ENCODE measurements around the gene PLPP7.
"Not testable (repeated sequence)": the region's sequence is repeated elsewhere in the genome, so short reads cannot be mapped to it uniquely, and the experiment has no call there.

The PLPP7 gene

DNA sequence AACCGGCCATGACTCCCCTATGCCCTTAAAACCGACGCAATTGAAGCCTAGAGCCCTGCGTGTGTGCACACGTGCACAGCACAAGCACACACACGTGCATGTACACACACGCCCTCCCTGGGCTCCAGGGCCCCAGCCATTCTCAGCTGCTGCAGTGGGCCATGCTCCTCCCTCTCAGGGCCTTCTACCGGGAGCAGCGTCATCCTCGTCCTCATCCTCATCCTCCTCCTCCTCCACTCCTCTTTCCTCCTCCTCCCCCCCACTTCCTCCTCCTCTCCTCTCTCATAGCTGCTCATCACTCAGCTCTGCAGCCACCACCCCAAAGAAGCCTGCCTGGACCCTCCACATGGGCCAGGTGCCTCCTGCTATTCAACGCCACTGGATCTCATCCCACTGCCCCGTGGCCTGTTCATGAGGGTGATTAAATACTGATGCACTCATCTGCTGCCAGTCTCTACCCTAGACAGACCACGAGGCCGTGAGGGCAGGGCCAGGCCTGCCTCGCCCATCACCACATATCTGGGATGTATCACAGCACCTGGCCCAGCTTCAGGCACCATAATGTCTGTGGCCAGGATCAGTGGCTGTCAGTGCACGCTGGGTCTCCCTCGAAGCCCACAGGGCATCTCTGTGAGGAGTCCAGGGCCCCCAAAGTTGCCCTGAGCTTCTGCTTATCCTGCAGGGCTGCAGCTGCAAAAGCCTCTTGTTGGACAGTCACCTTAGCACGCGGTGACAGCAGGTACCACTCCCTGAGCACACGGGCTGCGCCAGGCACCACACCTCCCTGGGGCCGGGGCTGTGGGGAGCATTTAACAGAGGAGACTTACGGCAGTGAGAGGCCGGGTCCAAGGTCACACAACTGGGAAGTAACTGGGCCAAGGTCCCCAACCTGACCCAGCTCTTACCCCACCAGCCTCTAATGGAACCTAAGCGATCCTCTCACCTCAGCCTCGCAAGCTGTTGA lies 23.0 kb upstream of the PLPP7 start:
- DNase-seq (ENCODE audit: low spot score): no peak

DNA sequence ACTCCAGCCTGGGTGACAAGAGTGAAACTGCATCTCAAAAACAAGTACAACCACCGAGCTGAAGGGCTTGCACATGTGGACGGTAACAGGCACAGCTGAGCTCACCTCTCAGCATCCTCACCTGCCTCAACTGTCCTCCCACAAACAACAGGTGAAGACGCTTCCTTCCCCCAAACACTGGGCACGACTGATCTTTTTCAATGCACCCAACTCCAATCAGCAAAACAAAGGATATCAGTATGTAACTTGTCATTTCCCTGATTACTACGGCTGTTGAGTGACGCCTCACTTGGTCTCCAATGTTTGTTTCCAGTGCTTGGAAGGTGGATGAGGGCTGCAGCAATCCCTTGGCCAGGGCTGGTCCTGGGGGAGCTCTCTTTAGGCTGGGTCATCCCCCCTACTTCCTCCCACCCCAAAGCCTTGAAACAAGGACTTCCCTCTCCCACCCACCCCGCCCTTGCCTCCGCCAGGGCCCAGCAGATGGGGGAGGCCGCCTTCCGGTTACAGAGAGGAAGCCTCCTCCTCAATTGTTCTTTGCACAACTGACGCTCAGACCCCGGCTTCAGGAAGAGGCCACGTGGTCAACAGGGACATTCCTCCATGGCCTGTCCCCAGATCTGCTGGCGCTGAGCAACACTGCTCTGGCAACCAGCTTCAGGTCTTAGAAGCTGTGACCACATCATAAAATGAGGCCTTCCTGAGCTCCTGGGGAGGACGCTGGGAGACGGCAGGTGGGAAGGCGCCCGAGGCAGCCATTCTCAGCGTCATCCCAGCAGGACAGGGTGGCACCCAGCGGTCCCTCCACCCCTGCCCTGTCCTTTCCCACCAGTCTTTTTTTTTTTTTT lies 19.1 kb upstream of the PLPP7 start:
- DNase-seq (ENCODE audit: low spot score): peak; percentile 67

DNA sequence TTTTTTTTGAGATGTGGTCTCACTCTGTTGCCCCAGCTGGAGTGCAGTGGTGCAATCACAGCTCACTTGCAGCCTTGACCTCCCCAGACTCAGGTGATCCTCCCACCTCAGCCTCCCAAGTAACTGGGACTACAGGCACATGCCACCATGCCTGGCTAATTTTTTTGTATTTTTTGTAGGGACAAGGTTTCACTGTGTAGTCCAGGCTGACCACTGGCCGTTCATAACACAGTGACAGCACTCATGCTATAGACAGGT lies 18.6 kb upstream of the PLPP7 start:
- DNase-seq (ENCODE audit: low spot score): not testable (repeated sequence)

DNA sequence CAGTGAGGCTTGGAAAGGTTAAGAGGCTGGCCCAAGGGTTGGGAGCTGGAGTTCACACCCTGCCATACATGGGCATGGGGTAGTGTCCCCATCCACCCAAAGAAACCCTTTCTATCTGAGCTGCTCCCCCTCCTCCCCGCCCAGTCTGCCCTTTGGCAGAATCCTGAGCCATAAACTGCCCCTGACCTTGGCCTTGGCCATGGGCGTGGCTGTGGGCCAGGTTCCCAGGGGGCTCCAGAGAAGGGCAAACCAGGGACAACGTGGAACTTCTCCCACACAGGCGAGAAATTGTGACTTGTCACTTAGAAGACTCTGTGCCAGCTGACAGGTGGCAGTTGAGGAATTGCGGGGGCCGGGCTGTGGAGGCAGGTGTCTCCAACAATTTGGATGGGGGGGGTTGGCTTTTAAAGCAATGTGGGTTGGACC lies 18.0 kb upstream of the PLPP7 start:
- DNase-seq (ENCODE audit: low spot score): no peak

DNA sequence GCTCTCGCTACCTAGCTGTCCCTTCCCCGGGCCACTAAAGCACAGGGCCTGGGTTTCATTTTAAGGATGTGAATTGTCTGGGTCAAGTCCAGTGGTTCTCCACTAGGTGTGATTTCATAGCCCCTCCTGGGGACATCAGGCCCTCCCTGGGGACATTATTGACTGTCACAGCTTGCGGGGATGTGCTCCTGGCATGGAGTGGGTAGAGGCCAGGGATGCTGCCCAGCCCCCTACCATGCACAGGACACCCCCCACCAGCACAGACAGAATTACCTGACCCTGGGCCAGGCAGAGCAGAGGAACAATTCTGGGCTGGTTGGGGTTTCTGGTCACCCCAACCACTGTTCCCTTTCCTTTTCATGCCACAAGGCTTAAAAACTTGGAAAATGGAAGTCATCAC lies 17.3 kb upstream of the PLPP7 start:
- DNase-seq (ENCODE audit: low spot score): no peak

DNA sequence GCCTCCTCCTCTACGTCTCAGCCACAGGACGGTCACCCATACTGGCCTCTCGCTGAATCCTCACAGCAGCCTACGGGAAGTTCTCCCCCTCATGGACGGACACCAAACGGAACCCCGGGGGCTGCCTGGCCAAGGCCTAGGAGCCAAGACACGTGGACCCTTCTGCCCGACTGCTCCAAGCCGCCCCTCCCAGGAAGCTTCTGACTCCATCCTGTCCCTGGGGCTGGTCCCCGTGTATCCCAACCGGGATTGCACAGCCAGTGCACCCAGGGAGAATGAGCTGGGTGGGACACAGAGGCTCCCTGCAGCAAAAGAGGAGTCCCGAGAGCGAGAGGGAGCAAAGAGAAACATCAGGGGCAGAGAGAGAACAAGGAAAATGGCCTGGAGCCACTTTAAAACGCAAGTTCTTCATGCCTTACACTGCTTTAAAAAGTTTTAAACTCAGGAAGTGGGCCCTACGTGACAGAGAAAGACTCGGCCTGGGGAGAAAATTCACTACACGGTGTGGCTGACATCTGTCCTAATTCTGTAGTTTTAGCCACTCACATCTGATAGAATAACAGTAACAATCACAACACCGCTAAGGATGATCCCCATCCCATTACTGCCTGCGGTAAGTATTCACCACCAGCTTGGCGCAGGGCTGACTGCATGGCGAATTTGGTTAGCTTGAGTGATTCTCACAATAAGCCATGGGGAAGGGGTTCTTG lies 16.2 kb upstream of the PLPP7 start:
- DNase-seq (ENCODE audit: low spot score): peak; percentile 24

DNA sequence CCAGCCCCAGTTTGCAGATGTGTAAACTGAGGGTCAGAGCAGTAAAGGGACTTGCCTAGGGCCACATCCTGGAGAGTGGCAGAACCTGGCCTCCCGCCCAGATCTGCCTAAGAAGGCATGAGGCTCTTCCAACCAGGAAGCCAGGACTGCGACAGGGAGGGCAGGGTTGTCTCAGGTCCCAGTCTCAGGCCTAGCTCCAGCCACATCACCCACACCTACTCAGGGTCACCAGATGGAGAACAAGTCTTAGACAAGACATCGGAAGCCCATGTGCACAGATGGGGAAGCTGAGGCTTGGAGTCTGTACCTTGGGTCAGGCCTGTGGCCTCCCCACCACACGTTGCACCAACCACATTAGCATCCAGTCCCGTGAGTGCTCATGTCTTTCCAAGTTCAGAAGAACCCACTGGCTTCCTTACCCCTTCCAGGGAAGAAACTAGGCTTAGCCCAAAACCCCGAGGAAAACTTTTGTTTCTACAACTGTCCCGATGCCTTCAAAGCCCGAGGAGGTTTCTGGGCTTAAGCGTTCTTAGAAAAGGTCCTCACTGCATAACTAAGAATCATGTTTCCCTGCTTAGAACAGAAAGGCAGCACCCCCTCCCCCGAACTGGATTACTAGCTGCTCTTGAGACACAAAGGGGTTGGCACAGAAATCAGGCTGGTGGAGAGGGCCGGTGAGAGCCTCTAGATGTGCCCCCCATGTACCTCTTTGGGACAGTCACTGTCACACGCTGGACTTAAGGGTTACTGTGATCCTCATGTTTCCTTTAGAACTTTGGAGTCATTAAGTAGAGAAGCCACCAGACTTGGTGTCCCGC lies 15.5 kb upstream of the PLPP7 start:
- no peak for DNase-seq (ENCODE audit: low spot score)

DNA sequence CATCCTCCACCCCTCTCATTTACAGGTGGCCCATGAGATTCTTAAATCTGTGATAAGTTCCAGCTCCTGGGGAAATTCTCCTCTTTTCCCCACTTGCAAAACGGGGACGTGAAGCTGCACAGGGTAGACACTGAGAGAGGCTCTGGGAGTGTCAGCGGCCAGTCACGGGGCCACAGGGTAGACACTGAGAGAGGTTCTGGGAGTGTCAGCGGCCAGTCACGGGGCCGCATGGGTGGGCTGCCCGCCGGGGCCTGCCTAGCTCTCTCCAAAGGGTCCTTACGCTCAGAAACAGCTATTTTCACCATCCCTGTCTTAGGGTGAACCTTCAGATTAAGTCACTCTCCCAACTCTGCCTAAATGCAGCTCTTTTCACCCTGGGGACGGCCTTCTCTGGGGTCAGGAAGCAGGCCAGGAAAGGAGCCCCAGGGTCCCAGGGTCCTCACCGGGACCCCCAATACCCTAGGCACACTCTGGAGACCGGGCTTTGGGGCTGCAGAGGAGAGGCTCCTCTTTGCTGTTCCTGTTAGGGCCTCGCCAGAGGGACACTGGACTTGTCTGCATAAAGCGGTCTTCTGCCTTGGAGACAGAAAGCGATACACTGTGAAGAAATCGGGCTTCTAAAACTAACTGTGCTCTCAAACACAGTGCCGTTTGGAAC lies 14.7 kb upstream of the PLPP7 start:
- no peak for DNase-seq (ENCODE audit: low spot score)

DNA sequence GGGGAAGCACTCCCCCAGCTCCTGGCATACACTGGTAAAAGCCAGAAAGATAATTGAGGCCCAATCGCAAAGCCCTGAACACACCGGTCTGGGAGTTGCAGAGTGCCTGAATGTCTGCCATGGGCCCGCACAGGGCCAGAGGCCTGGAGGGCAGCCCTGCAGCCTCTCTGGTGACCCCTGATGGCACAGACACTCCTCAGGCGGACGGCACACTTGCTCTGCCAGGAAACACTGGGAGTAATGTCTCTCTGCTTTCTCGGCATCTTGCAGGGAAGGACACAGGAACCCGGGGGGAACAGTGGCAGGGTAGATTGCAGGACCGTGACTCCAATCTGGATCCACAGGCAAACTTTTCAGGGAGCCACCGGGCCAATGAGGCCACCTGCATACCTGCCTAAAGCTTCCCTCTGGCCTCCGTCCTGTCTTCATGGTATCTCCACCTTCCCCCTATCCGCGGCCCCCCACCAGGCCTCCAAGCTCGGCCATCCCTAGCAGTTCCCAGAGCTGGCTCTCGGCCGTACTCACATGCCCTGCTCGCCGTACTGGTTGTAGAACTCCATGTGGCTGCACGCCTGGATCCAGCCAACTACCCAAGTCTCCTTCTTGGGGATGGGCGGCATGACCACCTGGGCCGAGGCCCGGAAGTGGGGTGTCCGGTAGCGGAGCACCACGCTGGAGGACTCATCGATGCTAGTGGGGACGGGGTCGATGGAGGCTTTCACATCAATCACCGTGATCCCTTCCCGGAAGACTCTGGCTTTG lies 14.0 kb upstream of the PLPP7 start:
- DNase-seq (ENCODE audit: low spot score): peak; percentile 42

DNA sequence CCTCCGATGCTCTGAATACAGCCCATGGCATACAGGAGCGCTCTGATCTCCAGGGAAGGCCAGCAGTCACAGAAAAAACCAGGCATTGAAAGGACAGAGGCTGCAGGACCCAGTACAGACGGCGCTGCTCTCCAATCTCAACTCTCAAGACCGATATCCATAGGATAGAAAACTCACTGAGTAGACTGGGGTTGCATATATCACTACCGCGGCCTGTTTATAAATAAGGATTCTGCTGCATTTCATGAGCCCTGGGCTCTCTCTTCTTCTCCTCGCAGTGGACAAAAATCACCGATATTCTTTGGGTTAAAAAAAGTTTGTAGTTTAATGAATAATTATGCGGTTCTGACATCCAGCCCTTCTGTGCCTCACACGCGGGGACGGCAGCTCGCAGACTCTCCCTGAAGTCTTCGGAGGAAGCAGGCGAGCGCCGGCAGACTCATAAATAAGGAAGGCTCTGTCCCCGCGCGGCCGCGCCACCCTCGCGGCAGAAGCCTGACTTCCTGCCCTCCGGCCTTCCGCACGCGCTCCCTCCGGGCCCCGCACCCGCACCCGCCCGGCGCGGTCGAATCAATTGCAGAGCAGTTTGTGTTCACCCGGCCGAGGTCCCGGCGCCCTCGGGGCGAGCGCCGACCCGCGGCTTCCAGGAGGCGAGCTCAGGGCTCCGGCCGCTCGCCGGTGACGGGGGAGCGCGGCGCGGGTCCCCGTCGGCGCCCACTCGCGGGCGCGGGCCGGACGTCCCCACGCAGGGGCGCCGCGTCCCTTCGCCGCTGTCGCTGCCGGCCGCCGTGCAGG lies 13.2 kb upstream of the PLPP7 start, which contains the start of gene FAM78A:
FAM78A (minus strand) TSS at position 417 of the 795 bp plus-strand sequence; CDS start at position 86, 331 bp downstream.
- DNase-seq (ENCODE audit: low spot score): peak; percentile 68

DNA sequence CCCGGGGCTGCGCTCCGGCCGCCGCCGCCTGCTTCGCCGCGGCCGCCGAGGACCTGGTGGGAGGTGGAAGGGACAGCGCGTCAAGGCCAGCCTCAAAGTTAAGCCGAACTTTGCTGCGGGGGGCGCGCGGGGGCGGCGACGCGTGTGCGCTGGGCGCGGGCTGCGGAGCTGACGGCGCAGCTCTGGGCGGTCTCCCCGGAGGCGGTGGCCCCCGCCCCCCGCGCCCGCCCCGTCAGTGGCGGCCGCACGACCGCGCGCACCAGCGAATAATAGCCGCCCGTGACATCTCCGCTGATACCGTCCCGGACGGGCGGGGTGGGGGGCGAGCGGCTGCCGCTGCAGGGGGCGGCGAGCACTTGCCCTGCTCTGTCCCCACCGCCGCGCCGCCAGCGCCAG lies 12.6 kb upstream of the PLPP7 start:
- peak; percentile 54 for DNase-seq (ENCODE audit: low spot score)

DNA sequence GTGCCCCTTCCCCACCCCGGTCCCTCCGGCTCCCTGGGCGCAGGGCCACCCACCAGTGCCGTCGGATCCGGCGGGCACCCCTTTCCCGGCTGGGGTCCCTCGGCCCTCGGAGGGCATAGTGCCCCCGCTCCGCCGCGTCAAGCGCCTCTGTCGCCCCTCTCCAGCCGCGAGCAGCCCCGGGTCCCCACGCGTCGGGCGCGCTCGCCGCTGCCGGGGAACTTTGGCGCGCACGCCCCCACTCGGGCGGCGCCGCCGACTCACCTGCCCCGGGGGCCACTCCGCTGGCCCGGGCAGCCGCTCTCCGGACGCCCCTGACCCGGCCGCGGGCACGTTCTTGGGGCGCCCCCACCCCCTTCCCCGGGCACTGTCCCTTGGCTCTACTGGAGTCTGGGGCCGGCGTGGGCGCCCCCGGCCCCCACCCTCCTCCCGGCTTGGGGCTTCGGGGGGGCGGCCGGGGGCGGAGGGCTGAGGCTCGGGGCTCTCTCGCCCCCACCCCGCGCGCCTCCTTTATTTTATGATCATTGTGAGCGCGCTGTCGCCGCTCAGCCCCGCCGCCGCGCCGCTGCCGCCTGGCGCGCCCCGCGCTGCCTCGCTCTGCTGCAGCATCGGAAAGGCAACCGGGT lies 12.1 kb upstream of the PLPP7 start:
- DNase-seq (ENCODE audit: low spot score): peak; percentile 57

DNA sequence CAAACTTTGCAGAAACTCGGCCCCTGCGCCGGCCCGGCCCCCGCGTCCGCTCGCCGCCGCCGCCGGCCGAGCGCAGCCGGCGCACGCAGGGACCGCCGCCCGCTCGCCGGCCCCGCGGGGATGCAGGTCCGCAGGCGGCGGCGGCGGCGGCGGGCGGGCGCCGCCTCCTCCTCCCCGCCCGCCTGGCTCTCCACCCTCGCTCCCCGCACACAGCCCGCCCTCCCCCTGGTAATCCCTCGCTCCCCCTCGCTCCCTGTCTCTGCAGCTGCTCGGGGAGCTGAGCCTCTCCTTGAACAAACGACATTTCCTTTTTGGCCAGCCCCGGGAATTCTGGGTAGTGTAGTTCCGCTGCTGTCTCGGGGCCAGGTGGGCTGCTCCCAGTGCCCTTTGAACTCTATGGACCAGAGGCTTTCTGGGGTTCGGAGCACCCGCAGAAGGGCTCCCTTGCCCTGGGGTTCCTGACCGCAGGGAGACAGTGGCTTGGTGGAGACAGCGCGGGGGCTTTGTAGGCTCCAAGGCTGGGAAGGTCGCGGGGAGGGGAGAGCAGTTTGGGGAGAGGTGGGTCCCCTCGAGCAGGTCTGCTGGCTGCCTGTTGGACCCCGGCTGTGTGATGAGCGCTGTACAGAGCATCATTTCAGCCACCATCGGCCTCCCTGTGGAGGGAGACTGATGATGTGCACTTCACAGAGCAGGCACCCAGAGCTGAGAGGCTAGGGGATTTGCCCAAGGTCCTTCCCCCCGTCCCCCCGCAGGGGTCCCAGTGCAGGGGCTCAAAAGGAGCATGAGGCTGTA lies 11.4 kb upstream of the PLPP7 start:
- DNase-seq (ENCODE audit: low spot score): peak; percentile 89

DNA sequence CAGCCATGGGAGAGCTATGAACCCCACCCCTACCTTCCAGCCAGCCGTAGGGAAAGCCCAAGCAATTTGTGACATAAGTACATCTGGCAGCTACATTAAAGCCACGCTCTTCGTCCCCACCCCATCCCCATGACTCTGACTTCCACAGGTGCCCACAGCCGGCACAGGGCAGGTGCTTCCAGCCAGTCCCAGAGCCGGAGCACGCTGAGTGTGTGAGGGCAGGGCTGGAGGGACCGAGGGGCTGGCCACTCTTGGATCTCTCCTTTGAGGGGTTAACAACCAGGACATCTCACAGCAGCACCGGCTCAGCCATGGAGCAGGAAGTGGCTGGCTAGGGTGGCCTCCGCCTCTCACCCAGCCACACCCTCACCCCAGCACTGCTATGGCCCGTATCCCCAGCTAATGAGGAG lies 10.8 kb upstream of the PLPP7 start:
- peak; percentile 14 for DNase-seq (ENCODE audit: low spot score)

DNA sequence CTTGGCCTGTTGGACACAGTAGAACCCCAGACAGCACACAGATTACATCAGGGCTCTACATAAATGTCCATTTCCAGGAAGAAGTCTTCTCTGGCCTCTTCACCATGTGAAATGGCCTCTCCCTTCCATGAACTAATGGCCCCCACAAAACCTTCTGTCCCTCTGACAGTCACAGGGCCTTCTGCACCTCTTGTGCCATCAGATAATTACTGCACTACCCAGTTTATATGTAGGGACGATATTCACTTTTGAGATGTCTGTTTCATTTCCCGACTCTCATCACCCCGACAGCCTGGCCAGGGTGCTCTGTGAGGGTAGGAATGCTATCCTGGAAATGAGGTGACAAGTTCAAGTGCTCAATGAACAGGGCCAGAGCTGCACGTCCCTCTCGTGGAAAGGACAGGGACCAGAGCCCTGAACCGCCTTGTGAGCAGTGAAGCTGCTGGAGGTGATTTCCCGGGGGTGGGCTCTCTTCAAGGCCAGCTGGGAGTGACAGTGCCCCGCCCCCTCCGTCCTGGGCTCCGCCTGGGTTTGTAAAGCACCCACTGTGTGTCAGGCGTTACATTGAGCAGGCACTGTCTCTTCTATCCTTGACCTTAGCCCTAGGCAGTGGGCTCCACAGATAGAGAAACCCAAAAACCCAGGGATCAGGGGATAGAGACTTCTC lies 10.2 kb upstream of the PLPP7 start:
- no peak for DNase-seq (ENCODE audit: low spot score)

DNA sequence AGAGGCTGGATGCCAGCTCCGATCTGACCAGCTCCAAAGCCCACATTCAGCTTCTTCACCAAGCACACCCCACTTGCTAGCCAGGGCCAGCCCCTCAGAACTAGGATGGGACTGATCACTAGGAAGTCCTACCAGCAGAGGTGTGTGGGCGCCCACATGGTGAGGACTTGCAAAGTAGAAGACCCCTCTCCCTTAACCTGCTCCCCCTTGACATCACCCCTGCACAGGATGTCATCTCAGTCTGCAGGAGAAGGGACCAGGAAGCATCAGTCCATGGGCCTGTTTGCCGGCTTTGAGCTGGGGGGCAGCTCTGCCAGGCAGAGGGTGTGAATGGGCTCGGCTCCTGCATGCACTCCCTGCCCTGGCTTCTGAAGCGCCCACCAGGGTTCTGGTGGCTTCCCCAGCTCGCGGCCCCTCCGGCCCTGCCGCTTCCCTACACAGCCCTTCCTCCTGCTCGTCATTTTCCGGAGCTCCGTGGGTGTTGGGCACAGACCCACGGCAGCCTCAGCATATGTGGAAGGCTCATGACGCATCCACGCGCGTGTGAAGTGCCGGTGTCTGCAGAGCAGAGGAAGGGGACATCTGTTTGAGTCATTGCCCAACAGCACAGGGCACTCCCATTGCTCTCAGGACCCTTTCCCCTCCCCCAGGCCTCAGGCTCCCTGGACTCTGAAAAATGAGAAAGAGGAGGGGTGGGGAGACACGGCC lies 9.5 kb upstream of the PLPP7 start:
- no peak for DNase-seq (ENCODE audit: low spot score)

DNA sequence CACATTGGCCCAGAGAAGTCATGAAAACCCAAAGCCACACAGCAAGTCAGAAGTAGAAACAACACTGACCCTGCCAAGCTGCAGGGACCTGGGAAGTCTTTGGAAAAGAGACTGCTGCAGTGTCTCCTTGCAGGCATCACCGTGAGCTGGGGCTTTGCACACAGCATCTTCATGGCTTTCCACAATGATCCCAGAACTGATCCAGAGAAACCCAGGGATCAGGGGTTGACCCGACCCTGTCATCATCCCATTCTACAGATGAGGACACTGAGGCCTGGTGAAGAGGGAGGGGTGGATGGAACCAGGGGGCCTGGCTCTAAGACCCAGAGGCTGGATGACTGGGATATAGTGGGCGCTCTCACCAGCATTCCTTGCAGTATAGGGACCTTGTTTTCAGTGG lies 8.9 kb upstream of the PLPP7 start:
- DNase-seq (ENCODE audit: low spot score): no peak

All from germinal center (tissue), 1 donor.